ENCODE measurements around the gene ANAPC1.
"Not testable (repeated sequence)": the region's sequence is repeated elsewhere in the genome, so short reads cannot be mapped to it uniquely, and the experiment has no call there.

Gene ANAPC1, protein sequence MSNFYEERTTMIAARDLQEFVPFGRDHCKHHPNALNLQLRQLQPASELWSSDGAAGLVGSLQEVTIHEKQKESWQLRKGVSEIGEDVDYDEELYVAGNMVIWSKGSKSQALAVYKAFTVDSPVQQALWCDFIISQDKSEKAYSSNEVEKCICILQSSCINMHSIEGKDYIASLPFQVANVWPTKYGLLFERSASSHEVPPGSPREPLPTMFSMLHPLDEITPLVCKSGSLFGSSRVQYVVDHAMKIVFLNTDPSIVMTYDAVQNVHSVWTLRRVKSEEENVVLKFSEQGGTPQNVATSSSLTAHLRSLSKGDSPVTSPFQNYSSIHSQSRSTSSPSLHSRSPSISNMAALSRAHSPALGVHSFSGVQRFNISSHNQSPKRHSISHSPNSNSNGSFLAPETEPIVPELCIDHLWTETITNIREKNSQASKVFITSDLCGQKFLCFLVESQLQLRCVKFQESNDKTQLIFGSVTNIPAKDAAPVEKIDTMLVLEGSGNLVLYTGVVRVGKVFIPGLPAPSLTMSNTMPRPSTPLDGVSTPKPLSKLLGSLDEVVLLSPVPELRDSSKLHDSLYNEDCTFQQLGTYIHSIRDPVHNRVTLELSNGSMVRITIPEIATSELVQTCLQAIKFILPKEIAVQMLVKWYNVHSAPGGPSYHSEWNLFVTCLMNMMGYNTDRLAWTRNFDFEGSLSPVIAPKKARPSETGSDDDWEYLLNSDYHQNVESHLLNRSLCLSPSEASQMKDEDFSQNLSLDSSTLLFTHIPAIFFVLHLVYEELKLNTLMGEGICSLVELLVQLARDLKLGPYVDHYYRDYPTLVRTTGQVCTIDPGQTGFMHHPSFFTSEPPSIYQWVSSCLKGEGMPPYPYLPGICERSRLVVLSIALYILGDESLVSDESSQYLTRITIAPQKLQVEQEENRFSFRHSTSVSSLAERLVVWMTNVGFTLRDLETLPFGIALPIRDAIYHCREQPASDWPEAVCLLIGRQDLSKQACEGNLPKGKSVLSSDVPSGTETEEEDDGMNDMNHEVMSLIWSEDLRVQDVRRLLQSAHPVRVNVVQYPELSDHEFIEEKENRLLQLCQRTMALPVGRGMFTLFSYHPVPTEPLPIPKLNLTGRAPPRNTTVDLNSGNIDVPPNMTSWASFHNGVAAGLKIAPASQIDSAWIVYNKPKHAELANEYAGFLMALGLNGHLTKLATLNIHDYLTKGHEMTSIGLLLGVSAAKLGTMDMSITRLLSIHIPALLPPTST (N-terminal part only)

DNA sequence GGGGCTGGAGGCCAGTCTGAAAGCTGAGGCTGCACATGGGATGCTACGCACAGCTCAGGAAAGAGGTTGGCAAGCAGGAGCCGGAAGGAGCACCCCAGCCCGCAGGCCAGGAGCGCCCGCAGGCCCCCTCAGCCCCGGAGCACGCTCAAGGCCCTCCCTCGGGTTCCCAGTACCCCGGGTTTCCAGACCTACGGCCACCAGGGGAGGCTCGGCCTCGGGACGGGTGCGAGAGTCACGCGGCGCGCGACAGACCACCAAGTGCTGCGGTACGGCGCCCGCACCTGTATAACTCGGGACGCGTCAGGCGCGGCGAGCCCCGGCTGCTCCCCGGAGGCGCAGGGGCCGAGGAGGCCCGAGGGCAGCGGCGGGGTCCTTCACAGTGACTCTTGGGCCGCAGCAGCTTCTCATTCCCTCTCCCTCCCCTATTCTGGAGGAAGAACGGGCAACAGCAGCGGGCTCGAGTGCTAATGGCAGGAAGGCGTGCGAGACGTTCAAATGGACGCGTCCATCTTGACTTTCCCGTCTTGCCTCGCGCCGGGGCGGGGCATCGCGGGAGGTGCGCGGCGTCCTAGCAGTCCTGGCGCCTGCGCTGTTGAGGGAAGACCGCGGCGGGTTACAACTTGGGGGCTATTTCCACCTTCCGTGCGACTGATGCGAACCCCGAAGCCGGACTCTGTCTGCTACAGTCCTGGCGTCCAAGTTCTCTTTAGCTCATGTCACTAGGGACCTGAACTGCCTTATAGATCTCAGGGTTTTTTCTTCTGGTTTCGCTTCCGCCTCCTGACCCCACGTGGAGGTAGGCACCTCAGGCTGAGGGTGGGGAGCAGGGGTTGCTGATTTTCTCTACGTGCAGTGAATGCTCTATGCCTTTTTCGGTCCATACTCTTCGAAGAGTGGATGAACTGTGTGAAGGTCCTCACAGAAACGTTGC, at the start of gene ANAPC1:
Gene ANAPC1, minus strand, starts transcription at position 533 of the 931 bp plus-strand sequence. CDS start 3,368 bp downstream, outside the sequence.
- peak; percentile 44 to 46 for DNase-seq (ENCODE audit: low read depth in 2 of 2)

DNA sequence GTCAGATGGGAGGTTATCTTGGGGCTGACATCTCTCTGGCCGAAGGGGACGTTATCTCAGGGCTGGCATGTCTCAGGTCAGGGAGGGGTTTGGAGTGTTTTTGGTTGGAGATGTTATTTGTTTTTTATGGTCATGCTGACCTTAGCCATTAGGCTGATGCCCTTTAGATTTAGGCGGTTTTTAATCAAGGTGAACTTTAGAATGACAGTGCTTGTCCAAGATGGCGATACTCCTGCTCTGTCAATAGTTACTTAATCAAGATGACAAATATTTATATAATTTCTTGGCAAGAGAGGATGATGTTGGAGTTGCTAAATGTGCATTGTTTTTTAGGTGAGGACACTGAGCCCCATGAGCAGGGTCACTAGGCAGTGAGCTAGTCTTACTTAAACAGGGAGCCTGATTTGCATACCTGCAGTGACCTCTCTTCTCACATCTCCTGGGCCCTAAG, 48.9 kb upstream of the ANAPC1 start:
- no peak for DNase-seq (ENCODE audit: low read depth in 2 of 2)

- DNase-seq (ENCODE audit: low read depth in 2 of 2) = peak in 1 of 2 experiments; percentile 9
These were observed 46.9 kb upstream of the ANAPC1 start for GRCh38 chr2:111930875-111931274.

DNA sequence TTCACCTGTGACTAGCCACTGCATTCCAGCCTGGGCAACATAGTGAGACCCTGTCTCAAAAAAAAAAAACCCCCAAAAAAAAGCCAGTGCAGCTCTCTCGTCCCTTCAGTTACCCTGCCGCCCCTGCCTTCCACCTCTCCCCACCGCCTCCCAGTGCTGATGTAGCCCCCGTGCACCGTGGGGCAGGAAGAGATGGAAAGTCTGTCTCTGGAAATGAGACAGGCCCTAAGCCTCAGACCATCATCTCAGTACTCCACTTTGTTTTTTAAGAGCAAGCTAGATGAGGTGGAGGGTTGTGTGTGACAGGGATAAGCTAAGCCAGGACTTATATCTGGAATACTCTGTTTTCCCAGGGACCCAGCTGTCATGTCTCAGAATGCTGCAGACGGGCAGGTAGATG, 46.4 kb upstream of the ANAPC1 start:
- no peak for DNase-seq (ENCODE audit: low read depth in 2 of 2)

GRCh38 chr2:111927723-111928122, 43.7 kb upstream of the ANAPC1 start:
- no peak for DNase-seq (ENCODE audit: low read depth in 2 of 2)

- no peak for DNase-seq (ENCODE audit: low read depth in 2 of 2)
These were observed 40.7 kb upstream of the ANAPC1 start for GRCh38 chr2:111924617-111925107.

GRCh38 chr2:111923276-111923804, 39.3 kb upstream of the ANAPC1 start:
- peak; percentile 48 to 54 for DNase-seq (ENCODE audit: low read depth in 2 of 2)

DNA sequence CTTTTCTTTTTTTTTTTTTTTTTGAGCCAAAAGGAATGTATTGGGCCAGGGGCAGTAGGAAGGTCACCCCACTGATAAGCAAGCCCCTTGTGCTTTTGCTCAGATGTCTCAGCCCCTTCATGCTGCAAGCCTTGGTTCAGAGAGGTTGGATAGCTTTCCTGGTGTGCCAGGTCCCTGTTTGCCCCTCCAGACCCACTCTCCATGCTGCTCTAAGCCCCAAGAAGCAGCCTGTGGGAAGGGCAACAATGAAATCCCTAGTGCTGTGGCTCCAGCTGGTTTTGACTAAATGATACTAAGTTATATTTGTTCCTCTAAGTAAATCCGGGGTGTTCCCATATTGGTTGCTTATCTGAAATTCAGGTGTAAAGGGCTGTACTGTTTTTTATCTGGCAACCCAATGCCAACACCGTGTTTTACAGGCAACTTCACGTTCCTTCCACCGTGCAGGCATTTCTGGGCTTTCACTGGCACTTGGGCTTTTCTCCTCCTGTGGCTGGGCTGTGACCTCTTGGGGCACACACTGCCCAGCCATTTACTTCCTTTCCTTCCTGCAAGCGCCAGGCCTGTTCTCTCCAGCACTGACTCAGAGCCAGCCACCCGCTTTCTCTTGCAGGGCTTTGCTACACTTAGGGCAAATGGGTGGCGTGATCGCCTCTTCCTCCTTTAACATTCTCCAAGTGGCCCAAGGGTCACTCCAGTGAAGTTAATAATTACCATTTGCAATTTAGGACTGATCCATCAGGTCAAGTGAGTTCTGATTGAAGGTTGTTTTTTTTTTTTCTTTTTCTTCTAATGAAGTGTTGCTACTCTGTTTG, 36.0 kb upstream of the ANAPC1 start:
- DNase-seq (ENCODE audit: low read depth in 2 of 2) = no peak

DNA sequence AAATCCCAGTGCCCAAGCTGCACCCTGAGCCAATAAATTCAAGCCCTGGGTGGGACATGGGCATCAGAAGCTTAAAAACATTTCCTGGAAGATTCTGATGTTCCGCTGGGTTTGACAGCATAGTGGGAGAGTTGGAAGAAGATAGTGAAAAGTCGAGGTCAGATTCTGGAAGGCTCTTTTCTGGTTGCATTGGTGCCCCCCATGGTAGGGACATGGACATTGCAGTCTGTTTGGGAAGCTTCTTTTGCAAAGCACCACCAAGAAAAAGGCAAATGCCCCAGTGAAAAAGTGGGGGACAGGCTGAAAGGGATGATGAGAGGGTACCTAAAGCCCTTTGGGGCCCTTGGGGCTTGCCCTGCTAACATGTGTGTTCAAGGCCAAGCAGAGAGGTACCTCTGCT, 35.4 kb upstream of the ANAPC1 start:
- DNase-seq (ENCODE audit: low read depth in 2 of 2) = no peak

GRCh38 chr2:111918383-111918806, 34.4 kb upstream of the ANAPC1 start:
- DNase-seq (ENCODE audit: low read depth in 2 of 2) = peak; percentile 95

DNA sequence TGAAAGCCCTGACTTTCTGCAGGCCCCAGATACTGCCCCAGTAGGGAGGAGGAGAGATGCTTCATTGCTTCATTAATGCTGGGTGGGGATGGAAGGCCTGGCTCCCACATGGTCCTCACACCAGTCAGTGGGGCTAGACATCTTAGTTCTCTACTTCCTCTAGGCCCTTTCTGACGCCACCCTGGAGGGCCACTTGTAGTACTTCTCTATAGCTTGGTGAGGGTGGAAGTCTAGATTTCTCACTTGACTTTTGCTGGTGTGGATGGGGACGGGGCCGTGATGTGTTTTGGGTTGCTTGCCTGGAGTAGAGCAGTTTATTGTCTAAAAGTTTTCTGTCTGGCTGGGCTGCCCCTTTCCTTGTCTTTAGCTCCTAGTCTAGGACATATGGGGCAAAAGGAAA, 33.1 kb upstream of the ANAPC1 start:
- no peak for DNase-seq (ENCODE audit: low read depth in 2 of 2)

GRCh38 chr2:111912547-111912946, 28.6 kb upstream of the ANAPC1 start:
- DNase-seq (ENCODE audit: low read depth in 2 of 2) = no peak

GRCh38 chr2:111911295-111911977, 27.4 kb upstream of the ANAPC1 start:
- DNase-seq (ENCODE audit: low read depth in 2 of 2) = not testable (repeated sequence)

- DNase-seq (ENCODE audit: low read depth in 2 of 2) = no peak
These were observed 26.8 kb upstream of the ANAPC1 start for GRCh38 chr2:111910609-111911277.

GRCh38 chr2:111909997-111910396, 26.0 kb upstream of the ANAPC1 start:
- not testable (repeated sequence) for DNase-seq (ENCODE audit: low read depth in 2 of 2)

- no peak for DNase-seq (ENCODE audit: low read depth in 2 of 2)
These were observed 25.1 kb upstream of the ANAPC1 start for GRCh38 chr2:111909079-111909478.

- no peak for DNase-seq (ENCODE audit: low read depth in 2 of 2)
These were observed 24.6 kb upstream of the ANAPC1 start for GRCh38 chr2:111908578-111908977.

Measured in fibroblast of skin of left quadriceps (primary cell).